UCSD-AML1 (cell line): ENCODE measurements around the gene USP38.
"Not testable (repeated sequence)": the region's sequence is repeated elsewhere in the genome, so short reads cannot be mapped to it uniquely, and the experiment has no call there.

Source experiments
- DNase-seq: peaks from one replicate; lab custom pipeline; 2025; ENCODE audit not compliant: unreplicated experiment; lab: John Stamatoyannopoulos, UW

Gene USP38

GRCh38 chr4:143257356-143257755, 72.6 kb downstream of the USP38 start:
- no peak for DNase-seq

- DNase-seq: no peak
Observed at GRCh38 chr4:143260750-143261149, 76.0 kb downstream of the USP38 start.

- no peak for DNase-seq
Observed at GRCh38 chr4:143262838-143263237, 78.1 kb downstream of the USP38 start.

GRCh38 chr4:143267690-143268089, 83.0 kb downstream of the USP38 start:
- not testable (repeated sequence) for DNase-seq

DNA sequence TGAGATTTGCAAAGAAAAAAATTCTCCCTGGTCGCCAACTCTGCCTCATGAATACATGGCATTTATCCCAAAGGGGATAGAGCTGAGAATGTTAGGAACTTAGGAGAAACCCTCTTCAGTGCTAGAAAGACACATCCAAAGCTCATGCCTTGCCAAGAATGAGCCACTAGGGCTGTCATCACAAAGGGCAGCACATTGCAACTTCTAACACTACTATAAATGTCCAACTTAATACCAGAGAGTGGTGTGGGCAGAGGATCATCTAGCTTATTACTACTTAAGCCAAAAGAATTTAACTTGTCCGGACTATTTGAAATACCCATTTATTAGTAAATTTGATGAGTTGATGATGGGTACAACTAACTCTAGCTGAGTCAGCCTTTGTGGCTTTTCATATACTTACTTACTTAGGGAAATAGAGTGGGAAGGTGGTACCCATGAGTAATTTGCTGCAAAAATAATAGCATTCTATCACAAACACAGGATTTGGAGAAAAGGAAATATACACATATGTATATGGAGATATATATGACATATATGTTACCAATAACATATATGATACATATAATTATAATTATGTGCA, 85.6 kb downstream of the USP38 start:
- DNase-seq: no peak
